Measurements from ENCODE around the gene ARHGAP26. TPM values are rescaled to one million over a fixed set of nuclear protein-coding genes. Genes with fewer than 3 reads are reported as not detected.

Gene ARHGAP26
- polyA plus RNA-seq, 1 donor from 2014 or later, result 0.83 TPM

GRCh38 chr5:143182901-143183820 lies 413.0 kb downstream of the ARHGAP26 start:
- Histone ChIP-seq H3K27ac (ENCODE audit: low read length) (no peak overlapping the region), H3K79me2 (replicated peaks; ENCODE audit: insufficient read depth, low read length) (no peaks in the 10 kb centered on the region), H3K4me3 (ENCODE audit: low read length) (no peak overlapping the region), H3K9me2 (ENCODE audit: insufficient read depth, low read length) (no peaks in the 10 kb centered on the region), H2AFZ (ENCODE audit: low read depth, low read length) (no peak overlapping the region), H3K9me3 (ENCODE audit: low read length) (no peaks in the 10 kb centered on the region), H3K9ac (ENCODE audit: low read length) (no peak overlapping the region), H3K27me3 (ENCODE audit: insufficient read depth, low read depth, low read length) (no peaks in the 10 kb centered on the region), H3K4me2 (ENCODE audit: low read length) (no peak overlapping the region), H4K20me1 (ENCODE audit: insufficient read depth) (no peaks in the 10 kb centered on the region), H3K36me3 (ENCODE audit: insufficient read depth, low read length) (no peaks in the 10 kb centered on the region), H3F3A (ENCODE audit: insufficient read depth, low read length, poor library complexity, severe bottlenecking) (no peaks in the 10 kb centered on the region)
- TF ChIP-seq CTCF (IDR thresholded peaks at IDR 0.05; ENCODE audit: poor library complexity, severe bottlenecking), result no peak
- TF ChIP-seq TAF1 (IDR thresholded peaks at IDR 0.05; ENCODE audit: low read depth), result no peak

DNA sequence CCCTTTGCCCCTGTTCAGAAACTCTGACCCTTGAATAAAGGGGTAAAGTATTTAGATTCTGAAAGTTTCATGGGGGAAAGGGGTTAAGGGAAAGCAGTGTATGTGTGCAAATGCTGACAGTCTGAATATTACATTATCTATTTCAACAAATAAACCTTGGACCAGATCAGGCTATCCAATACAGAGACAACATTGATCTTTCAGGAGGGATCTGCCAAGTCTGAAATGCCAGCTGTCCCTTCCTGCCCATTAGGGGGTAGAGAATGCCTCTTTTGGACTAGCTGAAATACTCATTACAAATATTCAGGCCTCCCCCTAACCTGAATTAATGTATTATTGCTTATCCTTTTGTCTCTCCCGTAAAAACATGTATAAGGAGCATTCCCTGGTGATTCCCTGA lies 413.8 kb downstream of the ARHGAP26 start:
- H3K9me2 ChIP-seq (ENCODE audit: insufficient read depth, low read length), result no peaks in the 10 kb centered on the region
- no peaks in the 10 kb centered on the region for H3F3A ChIP-seq (ENCODE audit: insufficient read depth, low read length, poor library complexity, severe bottlenecking)
- no peaks in the 10 kb centered on the region for H3K36me3 ChIP-seq (ENCODE audit: insufficient read depth, low read length)
- H3K27ac ChIP-seq (ENCODE audit: low read length), result no peak overlapping the region
- no peaks in the 10 kb centered on the region for H3K9me3 ChIP-seq (ENCODE audit: low read length)
- no peaks in the 10 kb centered on the region for H3K79me2 ChIP-seq (replicated peaks; ENCODE audit: insufficient read depth, low read length)
- no peak overlapping the region for H3K4me2 ChIP-seq (ENCODE audit: low read length)
- TF ChIP-seq TAF1 (IDR thresholded peaks at IDR 0.05; ENCODE audit: low read depth) (no peak), RAD21 (conservative IDR thresholded peaks at IDR 0.05) (no peak), SMC3 (conservative IDR thresholded peaks at IDR 0.05; ENCODE audit: poor library complexity) (no peak), CTCF (IDR thresholded peaks at IDR 0.05; ENCODE audit: poor library complexity, severe bottlenecking) (no peak), EP300 (conservative IDR thresholded peaks at IDR 0.05; ENCODE audit: poor library complexity, severe bottlenecking) (no peak), EZH2 (IDR thresholded peaks at IDR 0.05; ENCODE audit: borderline replicate concordance, insufficient read depth, low read length, poor library complexity, severe bottlenecking) (no peak), POLR2AphosphoS5 (IDR thresholded peaks at IDR 0.05) (no peak), MXI1 (conservative IDR thresholded peaks at IDR 0.05; ENCODE audit: poor library complexity, severe bottlenecking) (no peak)
- TF ChIP-seq, protein P1, sequence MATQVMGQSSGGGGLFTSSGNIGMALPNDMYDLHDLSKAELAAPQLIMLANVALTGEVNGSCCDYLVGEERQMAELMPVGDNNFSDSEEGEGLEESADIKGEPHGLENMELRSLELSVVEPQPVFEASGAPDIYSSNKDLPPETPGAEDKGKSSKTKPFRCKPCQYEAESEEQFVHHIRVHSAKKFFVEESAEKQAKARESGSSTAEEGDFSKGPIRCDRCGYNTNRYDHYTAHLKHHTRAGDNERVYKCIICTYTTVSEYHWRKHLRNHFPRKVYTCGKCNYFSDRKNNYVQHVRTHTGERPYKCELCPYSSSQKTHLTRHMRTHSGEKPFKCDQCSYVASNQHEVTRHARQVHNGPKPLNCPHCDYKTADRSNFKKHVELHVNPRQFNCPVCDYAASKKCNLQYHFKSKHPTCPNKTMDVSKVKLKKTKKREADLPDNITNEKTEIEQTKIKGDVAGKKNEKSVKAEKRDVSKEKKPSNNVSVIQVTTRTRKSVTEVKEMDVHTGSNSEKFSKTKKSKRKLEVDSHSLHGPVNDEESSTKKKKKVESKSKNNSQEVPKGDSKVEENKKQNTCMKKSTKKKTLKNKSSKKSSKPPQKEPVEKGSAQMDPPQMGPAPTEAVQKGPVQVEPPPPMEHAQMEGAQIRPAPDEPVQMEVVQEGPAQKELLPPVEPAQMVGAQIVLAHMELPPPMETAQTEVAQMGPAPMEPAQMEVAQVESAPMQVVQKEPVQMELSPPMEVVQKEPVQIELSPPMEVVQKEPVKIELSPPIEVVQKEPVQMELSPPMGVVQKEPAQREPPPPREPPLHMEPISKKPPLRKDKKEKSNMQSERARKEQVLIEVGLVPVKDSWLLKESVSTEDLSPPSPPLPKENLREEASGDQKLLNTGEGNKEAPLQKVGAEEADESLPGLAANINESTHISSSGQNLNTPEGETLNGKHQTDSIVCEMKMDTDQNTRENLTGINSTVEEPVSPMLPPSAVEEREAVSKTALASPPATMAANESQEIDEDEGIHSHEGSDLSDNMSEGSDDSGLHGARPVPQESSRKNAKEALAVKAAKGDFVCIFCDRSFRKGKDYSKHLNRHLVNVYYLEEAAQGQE (IDR thresholded peaks at IDR 0.05; ENCODE audit: borderline replicate concordance), result no peak
- no peak overlapping the region for H3K9ac ChIP-seq (ENCODE audit: low read length)
- H4K20me1 ChIP-seq (ENCODE audit: insufficient read depth), result no peaks in the 10 kb centered on the region
- H2AFZ ChIP-seq (ENCODE audit: low read depth, low read length), result no peak overlapping the region
- H3K4me3 ChIP-seq (ENCODE audit: low read length), result no peak overlapping the region
- no peaks in the 10 kb centered on the region for H3K27me3 ChIP-seq (ENCODE audit: insufficient read depth, low read depth, low read length)
